Inferior parietal cortex (tissue), 1 donor: ENCODE results near the gene MRPS15.
"Not testable (repeated sequence)": the region's sequence is repeated elsewhere in the genome, so short reads cannot be mapped to it uniquely, and the experiment has no call there.

ENCODE experiments used
- DNase-seq: peaks from one replicate; pipeline ENCODE4 v3.0.0-alpha.2; 2016; ENCODE audit errors: extremely low spot score

The MRPS15 gene

GRCh38 chr1:36484099-36484498 lies 19.9 kb upstream of the MRPS15 start:
- no peak for DNase-seq

GRCh38 chr1:36482724-36483388 lies 18.7 kb upstream of the MRPS15 start, which contains the start of gene CSF3R:
CSF3R (minus strand) TSS chr1:36482913; CDS start chr1:36479496, 3,417 bp downstream.
- no peak for DNase-seq

- no peak for DNase-seq
Measured at GRCh38 chr1:36481771-36482723, 17.9 kb upstream of the MRPS15 start.

DNA sequence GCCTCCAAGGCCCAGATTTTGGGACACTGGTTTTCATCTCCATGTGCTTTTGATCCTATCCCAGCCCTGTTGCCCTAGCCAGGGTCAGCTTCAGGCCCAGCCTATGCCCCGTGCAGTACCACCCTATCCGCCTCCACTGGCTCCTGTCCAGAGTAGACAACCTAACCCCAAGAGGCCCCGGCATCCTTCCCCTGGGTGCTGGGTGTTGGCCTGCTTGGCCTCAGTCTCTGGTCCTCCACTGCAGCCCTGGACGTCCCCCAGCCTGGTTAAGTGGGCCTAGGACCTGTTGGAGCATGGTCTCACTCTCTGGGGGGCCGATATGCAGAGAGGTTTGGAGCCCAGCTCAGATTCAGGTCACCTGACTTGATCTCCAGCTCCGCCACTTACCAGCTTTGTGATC lies 16.9 kb upstream of the MRPS15 start:
- DNase-seq: no peak

DNA sequence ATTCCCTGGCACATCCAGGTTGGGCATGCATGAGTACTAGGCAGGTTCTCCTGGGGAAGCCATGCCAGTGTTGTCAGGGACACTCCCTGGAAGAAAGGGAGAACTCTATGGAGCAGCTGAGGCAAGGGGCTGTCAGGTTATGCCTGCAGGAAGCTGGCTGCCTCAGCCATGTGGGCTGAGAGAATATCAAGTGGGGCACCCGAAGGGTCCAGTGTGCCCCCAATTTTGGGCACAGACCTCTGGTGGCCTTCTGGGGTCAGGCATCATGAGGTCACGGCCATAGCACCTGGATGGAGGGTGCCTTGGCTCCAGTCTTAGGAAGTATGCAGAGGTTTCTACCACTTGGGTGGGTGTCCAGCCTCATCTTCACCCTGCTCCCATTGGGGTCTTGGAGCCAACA lies 16.0 kb upstream of the MRPS15 start:
- DNase-seq: no peak

DNA sequence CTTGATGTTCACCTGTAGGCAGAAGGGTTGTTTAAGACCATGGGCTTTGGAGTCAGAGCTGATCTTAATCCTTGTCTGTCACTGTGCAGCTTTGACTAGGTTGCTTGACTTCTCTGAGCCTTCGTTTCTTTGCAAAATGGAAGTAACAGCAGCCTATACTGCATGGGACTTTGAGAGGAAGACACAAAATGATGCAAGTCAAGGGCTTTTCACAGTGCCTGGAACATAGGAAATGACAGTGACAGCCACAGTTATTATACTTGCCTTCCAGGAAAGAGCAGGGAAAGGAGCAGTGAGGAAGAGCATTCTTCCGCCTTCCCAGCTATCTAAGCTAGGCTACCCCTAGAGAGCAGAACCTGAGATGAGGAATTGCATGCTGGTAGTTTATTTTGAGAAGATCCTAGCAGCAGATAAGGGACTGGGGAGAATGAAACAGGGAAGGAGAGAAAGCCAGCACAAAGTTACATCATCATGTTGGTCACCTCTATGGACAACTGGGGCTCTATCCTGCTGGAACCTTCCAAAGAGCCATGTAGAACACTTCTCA lies 15.4 kb upstream of the MRPS15 start:
- no peak for DNase-seq

DNA sequence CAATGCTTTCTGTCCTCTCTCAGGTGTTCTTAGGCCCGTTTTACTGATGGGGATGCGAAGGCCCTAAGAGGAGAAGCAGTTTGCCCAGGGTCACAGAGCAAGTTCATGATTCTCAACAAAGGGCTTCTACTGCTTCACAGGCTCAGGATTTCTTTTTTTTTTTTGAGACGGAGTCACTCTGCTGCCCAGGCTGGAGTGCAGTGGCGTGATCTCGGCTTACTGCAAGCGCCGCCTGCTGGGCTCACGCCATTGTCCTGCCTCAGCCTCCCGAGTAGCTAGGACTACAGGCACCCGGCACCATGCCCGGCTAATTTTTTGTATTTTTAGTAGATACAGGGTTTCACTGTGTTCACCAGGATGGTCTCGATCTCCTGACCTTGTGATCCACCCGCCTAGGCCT lies 13.4 kb upstream of the MRPS15 start:
- not testable (repeated sequence) for DNase-seq

DNA sequence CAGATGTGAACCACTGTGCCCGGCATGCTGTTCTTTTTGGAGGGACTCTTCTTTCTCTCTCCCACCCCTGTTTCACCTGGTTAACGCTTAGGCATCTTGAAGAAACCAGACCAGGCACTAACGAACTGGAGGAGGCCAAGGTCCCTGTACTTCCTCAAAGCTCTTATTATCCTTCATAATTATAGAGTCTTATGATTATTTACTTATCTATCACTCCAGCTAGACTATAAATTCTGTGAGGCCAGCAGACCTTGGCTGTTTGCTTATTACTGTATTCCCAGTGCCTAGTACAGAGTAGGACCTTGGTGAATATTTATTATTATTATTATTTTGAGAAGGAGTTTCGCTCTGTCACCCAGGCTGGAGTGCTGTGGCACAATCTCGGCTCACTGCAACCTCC lies 12.8 kb upstream of the MRPS15 start:
- DNase-seq: no peak

- no peak for DNase-seq
Measured at GRCh38 chr1:36475910-36476604, 11.9 kb upstream of the MRPS15 start.

DNA sequence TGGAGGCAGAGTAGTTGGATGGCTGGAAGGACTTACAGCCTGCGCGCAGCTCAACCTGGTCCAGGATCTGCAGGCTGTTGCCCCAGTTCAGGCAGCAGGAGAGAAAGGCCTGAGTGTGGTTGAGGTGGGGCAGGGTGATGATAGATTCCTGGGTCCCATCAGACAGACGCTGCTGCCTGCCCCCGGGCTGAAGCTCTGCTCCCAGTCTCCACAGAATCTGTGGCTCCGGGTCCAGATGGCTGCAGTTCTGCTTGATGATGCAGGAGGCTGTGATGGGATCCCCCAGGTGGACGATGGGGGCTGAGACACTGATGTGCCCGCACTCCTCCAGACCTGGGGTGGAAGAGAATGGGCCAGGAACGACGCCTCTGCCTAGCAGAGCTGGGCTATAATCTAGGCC lies 11.2 kb upstream of the MRPS15 start:
- DNase-seq: no peak

GRCh38 chr1:36472656-36473055 lies 8.5 kb upstream of the MRPS15 start:
- DNase-seq: no peak

DNA sequence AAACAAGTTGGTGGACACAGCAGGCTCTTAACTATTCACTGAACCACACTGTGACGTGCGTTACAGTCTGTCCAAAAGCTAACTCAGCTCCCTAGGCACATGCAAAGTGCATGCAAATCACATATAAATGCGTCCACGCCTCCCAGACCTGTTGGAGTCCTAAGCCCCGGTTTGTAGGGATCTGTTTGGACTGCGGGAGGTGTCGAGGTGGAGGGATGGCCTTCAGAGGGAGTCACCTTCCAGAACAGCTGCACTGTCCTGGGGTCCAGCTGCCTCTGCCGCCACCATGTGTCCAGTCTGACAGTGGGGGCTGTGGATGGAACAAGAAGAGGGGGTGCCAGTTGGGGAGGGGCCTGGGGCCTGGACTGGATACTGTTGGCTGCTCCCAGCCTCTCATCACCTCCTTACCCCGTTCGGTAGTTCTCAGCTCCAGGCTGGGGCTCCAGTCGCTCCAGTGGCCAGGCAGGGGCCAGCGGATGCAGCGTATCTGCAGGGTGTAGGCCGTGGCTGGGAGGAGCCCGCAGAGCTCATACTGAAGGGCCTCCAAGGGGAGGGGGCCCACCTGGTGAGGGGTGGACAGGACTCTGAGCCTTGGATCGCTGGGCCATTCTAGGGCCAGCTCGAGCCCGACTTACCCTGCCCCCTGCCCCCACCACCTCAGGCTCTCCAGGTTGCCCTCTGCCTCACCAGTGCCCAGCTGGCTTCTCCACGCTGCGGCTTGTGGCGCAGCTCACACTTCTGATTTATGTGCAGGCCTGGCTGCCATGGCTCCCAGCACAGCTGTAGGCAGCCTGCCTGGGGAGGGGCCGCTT lies 7.9 kb upstream of the MRPS15 start:
- DNase-seq: no peak

DNA sequence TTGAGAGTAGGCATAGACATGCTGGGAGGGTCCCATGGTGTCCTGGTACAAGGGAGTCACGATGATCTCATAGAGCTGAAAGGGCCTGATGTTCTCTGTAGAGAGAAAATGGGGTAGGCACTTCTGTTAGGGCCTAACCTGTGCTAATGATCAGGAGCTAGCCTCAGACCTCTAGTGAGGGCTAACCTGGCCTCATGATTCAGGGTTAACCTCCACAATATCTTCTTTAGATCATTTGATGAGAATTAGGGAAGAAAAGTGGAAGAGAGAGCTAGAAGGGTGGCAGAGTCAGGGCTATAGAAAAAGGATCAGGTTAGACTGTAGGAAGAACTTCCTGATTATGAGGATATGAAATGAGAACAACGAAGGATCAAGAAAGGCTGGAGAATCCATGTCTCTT lies 5.0 kb upstream of the MRPS15 start:
- no peak for DNase-seq

- no peak for DNase-seq
Measured at GRCh38 chr1:36467700-36468455, 3.7 kb upstream of the MRPS15 start.

DNA sequence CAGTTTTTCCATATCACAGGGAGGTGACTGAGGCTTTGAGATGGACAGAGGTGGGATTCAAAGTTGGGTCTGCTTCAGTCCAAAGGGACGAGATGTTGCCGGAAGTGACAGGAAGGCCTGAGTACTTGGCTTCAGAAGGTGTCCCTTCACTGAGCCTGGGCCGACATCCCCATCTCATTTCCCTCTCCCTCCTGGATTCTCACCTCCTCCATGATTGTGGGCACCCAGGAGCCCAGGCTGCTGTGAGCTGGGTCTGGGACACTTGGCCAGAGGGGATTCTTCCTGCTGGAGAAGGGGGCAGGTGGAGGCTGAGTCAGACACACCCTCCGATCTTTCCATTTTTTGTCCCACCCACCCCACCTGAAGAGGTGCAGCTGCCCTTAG lies 2.8 kb upstream of the MRPS15 start:
- DNase-seq: no peak

DNA sequence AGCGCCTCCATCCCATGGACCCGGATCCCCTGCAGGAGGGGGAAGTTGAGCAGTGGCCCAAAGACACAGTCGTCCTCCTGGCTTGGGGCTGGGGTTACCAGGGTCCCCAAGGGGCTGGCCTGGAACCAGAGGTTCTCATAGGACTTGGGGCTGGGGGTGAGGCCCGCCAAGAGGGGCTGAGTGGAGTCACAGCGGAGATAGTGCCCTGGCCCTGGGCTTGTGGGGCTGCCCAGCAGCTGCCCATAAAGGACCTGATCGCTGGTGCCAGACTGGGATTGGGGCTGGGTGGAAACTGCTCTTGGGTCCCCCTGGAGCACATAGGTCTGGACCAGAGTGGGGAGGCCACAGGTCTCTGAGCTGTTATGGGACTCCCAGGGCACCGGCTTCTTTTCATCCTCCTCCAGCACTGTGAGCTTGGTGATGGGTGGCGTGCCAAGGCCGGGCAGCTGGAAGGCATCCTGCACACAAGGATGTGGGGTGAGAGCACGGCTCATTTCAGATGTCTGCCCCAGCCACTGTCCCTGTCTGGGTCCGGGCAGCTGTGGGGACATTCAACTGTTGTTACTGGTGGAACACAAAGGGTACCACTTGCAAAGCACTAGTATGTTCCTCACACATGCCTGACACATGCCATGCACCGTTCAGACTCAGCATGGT lies 2.3 kb upstream of the MRPS15 start:
- no peak for DNase-seq

DNA sequence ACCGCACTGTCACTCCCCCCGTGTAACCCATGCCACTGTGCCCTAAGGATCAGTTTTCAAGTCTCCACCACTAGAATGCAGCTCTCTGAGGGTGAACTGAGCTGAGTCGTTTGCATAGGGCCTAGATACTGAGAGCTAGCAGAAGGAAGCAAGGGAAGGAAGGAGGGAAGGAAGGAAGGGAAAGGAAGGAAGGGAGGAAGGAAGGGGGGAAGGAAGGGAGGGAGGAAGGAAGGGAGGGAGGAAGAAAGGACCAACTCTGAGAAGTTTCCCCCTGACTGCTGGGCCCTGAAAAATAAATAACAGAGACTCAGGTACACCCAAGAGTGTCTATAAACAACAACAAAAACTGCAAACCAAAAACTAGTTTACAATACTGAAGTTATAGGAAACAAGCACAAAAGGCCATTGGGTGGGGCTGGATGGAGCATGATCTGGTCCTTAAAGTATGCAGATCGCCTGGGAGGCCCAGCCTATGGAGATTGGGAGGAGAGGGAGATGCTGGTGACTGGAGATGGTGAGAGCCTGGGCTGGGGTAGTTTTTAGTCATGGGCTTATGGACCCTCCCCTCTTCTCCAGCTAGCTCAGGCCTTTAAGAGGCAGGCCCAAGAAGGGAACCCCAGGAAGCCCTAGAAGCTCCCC lies 1.7 kb upstream of the MRPS15 start:
- no peak for DNase-seq

GRCh38 chr1:36464605-36465393 lies 615 bp upstream of the MRPS15 start:
- no peak for DNase-seq

- no peak for DNase-seq
Measured at GRCh38 chr1:36463463-36463802, 751 bp downstream of the MRPS15 start.
